ENCODE data around the gene MVB12B.

MVB12B gene

GRCh38 chr9:126489581-126490213 lies 163.1 kb downstream of the MVB12B start:
- Histone ChIP-seq H3K9me3 (ENCODE audit: control insufficient read depth, low read length) (no peaks in the 10 kb centered on the region), H3K4me3 (ENCODE audit: insufficient read depth, low read depth, low read length) (no peak overlapping the region), H3K36me3 (ENCODE audit: control insufficient read depth, insufficient read depth, low read length) (no peaks in the 10 kb centered on the region), H3K27ac (ENCODE audit: insufficient read depth, low read depth, low read length, poor library complexity, severe bottlenecking) (no peak overlapping the region), H3K27me3 (ENCODE audit: control insufficient read depth, insufficient read depth, low read length, poor library complexity, severe bottlenecking) (no peaks in the 10 kb centered on the region), H3K4me1 (ENCODE audit: control insufficient read depth, insufficient read depth, low read length) (no peaks in the 10 kb centered on the region)
- WGBS, 2 experiments = 88 to 90% methylated on average over 20 of the region's 20 CpGs

- H3K36me3 ChIP-seq (ENCODE audit: control insufficient read depth, insufficient read depth, low read length) = no peaks in the 10 kb centered on the region
- no peaks in the 10 kb centered on the region for H3K27me3 ChIP-seq (ENCODE audit: control insufficient read depth, insufficient read depth, low read length, poor library complexity, severe bottlenecking)
- H3K4me3 ChIP-seq (ENCODE audit: insufficient read depth, low read depth, low read length) = no peak overlapping the region
- H3K27ac ChIP-seq (ENCODE audit: insufficient read depth, low read depth, low read length, poor library complexity, severe bottlenecking) = no peak overlapping the region
- no peaks in the 10 kb centered on the region for H3K9me3 ChIP-seq (ENCODE audit: control insufficient read depth, low read length)
- H3K4me1 ChIP-seq (ENCODE audit: control insufficient read depth, insufficient read depth, low read length) = no peaks in the 10 kb centered on the region
- 76 to 80% methylated on average over 19 of the region's 19 CpGs for WGBS, 2 experiments
Observed at GRCh38 chr9:126490214-126490631, 163.6 kb downstream of the MVB12B start.

GRCh38 chr9:126490871-126491567 lies 164.4 kb downstream of the MVB12B start:
- Histone ChIP-seq H3K36me3 (ENCODE audit: control insufficient read depth, insufficient read depth, low read length) (no peaks in the 10 kb centered on the region), H3K27ac (ENCODE audit: insufficient read depth, low read depth, low read length, poor library complexity, severe bottlenecking) (no peak overlapping the region), H3K27me3 (ENCODE audit: control insufficient read depth, insufficient read depth, low read length, poor library complexity, severe bottlenecking) (no peaks in the 10 kb centered on the region), H3K9me3 (ENCODE audit: control insufficient read depth, low read length) (no peaks in the 10 kb centered on the region), H3K4me3 (ENCODE audit: insufficient read depth, low read depth, low read length) (no peak overlapping the region), H3K4me1 (ENCODE audit: control insufficient read depth, insufficient read depth, low read length) (no peaks in the 10 kb centered on the region)
- 65 to 73% methylated on average over 17 to 20 of the region's 20 CpGs for WGBS, 2 experiments

GRCh38 chr9:126491568-126491879 lies 164.9 kb downstream of the MVB12B start:
- Histone ChIP-seq H3K9me3 (ENCODE audit: control insufficient read depth, low read length) (no peaks in the 10 kb centered on the region), H3K4me3 (ENCODE audit: insufficient read depth, low read depth, low read length) (no peak overlapping the region), H3K27ac (ENCODE audit: insufficient read depth, low read depth, low read length, poor library complexity, severe bottlenecking) (no peak overlapping the region), H3K4me1 (ENCODE audit: control insufficient read depth, insufficient read depth, low read length) (no peaks in the 10 kb centered on the region), H3K27me3 (ENCODE audit: control insufficient read depth, insufficient read depth, low read length, poor library complexity, severe bottlenecking) (no peaks in the 10 kb centered on the region), H3K36me3 (ENCODE audit: control insufficient read depth, insufficient read depth, low read length) (no peaks in the 10 kb centered on the region)
- WGBS, 2 experiments = 67 to 73% methylated on average over 3 of the region's 3 CpGs

GRCh38 chr9:126491949-126492348 lies 165.3 kb downstream of the MVB12B start:
- Histone ChIP-seq H3K27ac (ENCODE audit: insufficient read depth, low read depth, low read length, poor library complexity, severe bottlenecking) (no peak overlapping the region), H3K9me3 (ENCODE audit: control insufficient read depth, low read length) (no peaks in the 10 kb centered on the region), H3K36me3 (ENCODE audit: control insufficient read depth, insufficient read depth, low read length) (no peaks in the 10 kb centered on the region), H3K4me3 (ENCODE audit: insufficient read depth, low read depth, low read length) (no peak overlapping the region), H3K27me3 (ENCODE audit: control insufficient read depth, insufficient read depth, low read length, poor library complexity, severe bottlenecking) (no peaks in the 10 kb centered on the region), H3K4me1 (ENCODE audit: control insufficient read depth, insufficient read depth, low read length) (no peaks in the 10 kb centered on the region)
- 80 to 82% methylated on average over 10 of the region's 10 CpGs for WGBS, 2 experiments

- Histone ChIP-seq H3K27me3 (ENCODE audit: control insufficient read depth, insufficient read depth, low read length, poor library complexity, severe bottlenecking) (peaks cover under 1% of the 10 kb centered on the region), H3K36me3 (ENCODE audit: control insufficient read depth, insufficient read depth, low read length) (no peaks in the 10 kb centered on the region), H3K9me3 (ENCODE audit: control insufficient read depth, low read length) (no peaks in the 10 kb centered on the region), H3K4me3 (ENCODE audit: insufficient read depth, low read depth, low read length) (no peak overlapping the region), H3K4me1 (ENCODE audit: control insufficient read depth, insufficient read depth, low read length) (no peaks in the 10 kb centered on the region), H3K27ac (ENCODE audit: insufficient read depth, low read depth, low read length, poor library complexity, severe bottlenecking) (no peak overlapping the region)
- WGBS, 2 experiments = 92 to 98% methylated on average over 6 of the region's 6 CpGs
Observed at GRCh38 chr9:126494264-126494663, 167.6 kb downstream of the MVB12B start.

GRCh38 chr9:126494746-126495145 lies 168.1 kb downstream of the MVB12B start:
- no peak overlapping the region for H3K27ac ChIP-seq (ENCODE audit: insufficient read depth, low read depth, low read length, poor library complexity, severe bottlenecking)
- H3K27me3 ChIP-seq (ENCODE audit: control insufficient read depth, insufficient read depth, low read length, poor library complexity, severe bottlenecking) = peaks cover 6% of the 10 kb centered on the region
- 88 to 100% methylated on average over 1 of the region's 1 CpG for WGBS, 2 experiments
- no peaks in the 10 kb centered on the region for H3K36me3 ChIP-seq (ENCODE audit: control insufficient read depth, insufficient read depth, low read length)
- no peak overlapping the region for H3K4me3 ChIP-seq (ENCODE audit: insufficient read depth, low read depth, low read length)
- peaks cover 1% of the 10 kb centered on the region for H3K4me1 ChIP-seq (ENCODE audit: control insufficient read depth, insufficient read depth, low read length)
- no peaks in the 10 kb centered on the region for H3K9me3 ChIP-seq (ENCODE audit: control insufficient read depth, low read length)

GRCh38 chr9:126495411-126496180 lies 169.0 kb downstream of the MVB12B start:
- Histone ChIP-seq H3K36me3 (ENCODE audit: control insufficient read depth, insufficient read depth, low read length) (no peaks in the 10 kb centered on the region), H3K27ac (ENCODE audit: insufficient read depth, low read depth, low read length, poor library complexity, severe bottlenecking) (no peak overlapping the region), H3K4me1 (ENCODE audit: control insufficient read depth, insufficient read depth, low read length) (peaks cover 5% of the 10 kb centered on the region), H3K4me3 (ENCODE audit: insufficient read depth, low read depth, low read length) (no peak overlapping the region), H3K9me3 (ENCODE audit: control insufficient read depth, low read length) (no peaks in the 10 kb centered on the region), H3K27me3 (ENCODE audit: control insufficient read depth, insufficient read depth, low read length, poor library complexity, severe bottlenecking) (peaks cover 14% of the 10 kb centered on the region)
- 91% methylated on average over 7 of the region's 7 CpGs for WGBS, 2 experiments

GRCh38 chr9:126496181-126496576 lies 169.6 kb downstream of the MVB12B start:
- Histone ChIP-seq H3K27me3 (ENCODE audit: control insufficient read depth, insufficient read depth, low read length, poor library complexity, severe bottlenecking) (peaks cover 17% of the 10 kb centered on the region), H3K9me3 (ENCODE audit: control insufficient read depth, low read length) (no peaks in the 10 kb centered on the region), H3K4me1 (ENCODE audit: control insufficient read depth, insufficient read depth, low read length) (peaks cover 5% of the 10 kb centered on the region), H3K27ac (ENCODE audit: insufficient read depth, low read depth, low read length, poor library complexity, severe bottlenecking) (no peak overlapping the region), H3K4me3 (ENCODE audit: insufficient read depth, low read depth, low read length) (no peak overlapping the region), H3K36me3 (ENCODE audit: control insufficient read depth, insufficient read depth, low read length) (no peaks in the 10 kb centered on the region)
- WGBS, 2 experiments = 84 to 93% methylated on average over 2 to 3 of the region's 3 CpGs
